Activated T-cell treated with anti-CD3 and anti-CD28 coated beads for 4 hours (primary cell): ENCODE data around the gene TRAF5.
A peak's percentile ranks its signal among the peaks of the same experiment; 100 is the strongest.
"Not testable (repeated sequence)": the region's sequence is repeated elsewhere in the genome, so short reads cannot be mapped to it uniquely, and the experiment has no call there.

Source experiments
- DNase-seq: peaks from one replicate; pipeline ENCODE4 v3.0.0-alpha.2; 2020

The TRAF5 gene

DNA sequence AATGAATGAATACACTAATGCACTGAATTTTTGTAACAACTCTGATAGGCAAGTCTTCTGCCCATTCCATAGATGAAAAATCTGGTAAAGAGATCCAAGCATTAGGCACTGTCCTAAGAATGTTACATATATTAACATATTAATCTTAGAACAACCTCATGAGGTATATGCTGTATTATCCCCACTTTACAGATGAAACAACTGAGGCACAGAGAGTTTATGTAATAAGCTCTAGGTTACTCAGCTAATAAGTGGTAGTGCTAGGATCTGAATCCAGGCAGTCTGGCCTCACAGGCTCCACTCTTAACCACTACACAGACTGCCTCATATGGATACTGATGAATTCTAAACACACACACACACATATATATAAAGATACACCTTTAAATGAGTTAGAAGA lies 52.8 kb downstream of the TRAF5 start:
- no peak for DNase-seq

DNA sequence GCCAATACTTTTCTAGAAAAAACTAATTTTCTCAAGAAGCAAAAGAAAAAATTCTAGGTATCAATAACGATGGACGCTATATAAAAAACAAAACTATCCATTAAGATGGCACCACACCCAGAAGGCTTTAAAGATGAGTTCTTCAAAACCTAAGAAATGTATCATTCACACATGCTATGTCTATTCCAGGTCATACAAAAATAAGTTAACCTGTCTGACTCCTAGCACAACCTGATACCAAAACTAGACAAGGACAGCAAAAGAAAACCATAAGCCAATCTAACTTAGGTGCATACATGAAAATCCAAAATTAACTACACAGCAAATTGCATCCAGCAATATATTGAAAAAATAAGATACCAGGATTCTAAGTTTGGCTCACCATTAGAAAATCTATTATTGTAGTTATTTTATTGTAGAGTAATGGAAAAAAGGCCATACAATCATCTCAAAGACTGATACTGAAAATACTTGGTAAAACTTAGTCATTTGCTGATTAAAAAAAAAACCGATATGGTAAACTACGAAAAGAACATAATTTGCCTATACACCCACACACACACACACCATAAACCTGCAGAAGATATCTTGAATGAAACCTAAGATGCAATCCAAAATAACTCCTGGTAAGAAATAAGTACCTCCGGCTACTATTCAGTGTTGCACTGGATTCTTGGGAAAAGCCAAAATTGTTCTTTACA lies 55.0 kb downstream of the TRAF5 start:
- DNase-seq: no peak

DNA sequence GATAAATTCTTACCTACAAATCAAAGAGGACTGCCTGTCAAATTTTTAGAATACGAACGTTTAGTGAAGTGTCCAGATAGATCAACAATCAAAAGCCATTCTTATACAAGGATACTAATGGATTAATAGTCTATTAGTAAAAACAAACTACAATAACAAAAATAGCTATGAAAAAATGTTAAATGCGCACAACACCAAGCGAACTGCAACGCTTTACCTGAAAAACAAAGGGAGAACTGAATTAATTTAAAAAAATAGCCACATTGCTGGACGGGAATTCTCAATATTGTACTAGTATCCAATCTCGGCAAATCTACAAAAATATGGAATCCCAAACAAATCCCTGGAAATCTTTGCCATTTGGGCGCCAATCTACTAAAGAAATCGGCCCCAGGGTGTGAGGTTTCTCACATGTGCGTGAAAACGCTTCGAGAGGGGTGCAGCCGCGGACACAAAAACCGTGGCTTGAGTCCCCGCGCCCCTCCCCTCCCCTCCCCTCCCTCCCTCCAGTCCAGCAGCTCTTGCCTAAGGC lies 55.6 kb downstream of the TRAF5 start:
- no peak for DNase-seq

- peak; percentile 66 for DNase-seq
These were observed 56.3 kb downstream of the TRAF5 start for GRCh38 chr1:211382714-211383480.

DNA sequence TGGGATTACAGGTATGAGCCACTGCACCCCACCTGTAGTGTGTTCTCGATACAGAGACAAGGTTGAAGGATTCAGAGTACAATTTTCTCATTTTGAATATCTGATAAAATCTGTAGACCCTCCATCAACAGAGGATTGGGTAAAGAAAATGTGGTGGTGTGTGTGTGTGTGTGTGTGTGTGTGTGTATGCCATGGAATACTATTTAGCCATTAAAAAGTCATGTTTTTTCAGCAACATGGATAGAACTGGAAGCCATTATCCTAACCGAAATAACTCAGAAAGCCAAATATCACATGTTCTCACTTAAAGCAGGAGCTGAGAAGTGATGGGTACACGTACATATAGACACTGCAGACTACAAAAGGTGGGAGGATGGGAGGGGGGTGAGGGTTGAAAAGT lies 57.9 kb downstream of the TRAF5 start:
- DNase-seq: no peak

GRCh38 chr1:211386921-211387320 lies 60.3 kb downstream of the TRAF5 start:
- no peak for DNase-seq

- DNase-seq: not testable (repeated sequence)
These were observed 64.2 kb downstream of the TRAF5 start for GRCh38 chr1:211390829-211391228.

DNA sequence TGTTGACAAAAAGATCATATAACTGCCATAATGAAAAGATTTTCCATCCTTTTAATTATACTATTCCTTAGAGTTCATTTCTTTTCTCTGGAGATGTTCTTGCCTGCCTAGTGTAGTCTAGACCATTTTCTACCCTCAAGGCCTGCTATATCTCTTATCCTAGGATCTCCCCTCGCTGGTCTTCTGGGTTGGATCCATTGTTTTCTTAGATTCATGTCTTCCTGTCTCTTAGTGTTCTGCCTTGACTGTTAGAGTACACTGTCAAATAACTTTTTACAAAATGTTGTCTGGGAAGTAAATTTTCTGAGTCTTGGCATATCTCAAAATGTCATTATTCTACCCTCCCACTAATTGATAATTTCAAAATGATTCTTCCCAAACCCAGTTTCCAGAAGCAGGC lies 66.6 kb downstream of the TRAF5 start:
- DNase-seq: no peak

GRCh38 chr1:211398266-211398930 lies 71.8 kb downstream of the TRAF5 start:
- DNase-seq: not testable (repeated sequence)

DNA sequence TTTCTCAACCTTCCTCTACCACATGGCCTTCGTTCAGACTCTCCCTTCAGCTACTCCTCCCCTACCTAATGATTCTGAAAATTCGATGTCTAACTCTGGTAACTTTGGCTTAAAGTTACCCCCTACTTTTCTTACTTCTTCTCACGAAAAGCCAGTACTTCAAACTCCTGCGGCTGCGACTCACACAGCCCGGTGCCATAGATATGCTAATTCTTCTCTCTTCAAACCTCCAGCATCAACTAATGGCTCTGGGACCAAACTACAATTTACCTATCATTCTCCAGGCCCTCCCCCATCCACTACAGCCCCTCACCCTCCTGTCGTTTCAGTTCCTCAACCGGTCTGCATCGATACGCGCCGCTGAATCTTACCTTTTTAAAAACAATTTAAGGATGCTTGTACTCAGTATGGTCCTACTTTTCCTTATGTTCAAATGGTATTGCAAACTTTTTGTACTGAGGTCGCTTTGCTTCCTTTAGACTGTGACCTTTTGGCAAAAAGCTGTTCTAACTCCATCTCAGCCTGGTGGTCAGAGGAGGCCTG lies 73.3 kb downstream of the TRAF5 start:
- DNase-seq: not testable (repeated sequence)

- not testable (repeated sequence) for DNase-seq
These were observed 75.1 kb downstream of the TRAF5 start for GRCh38 chr1:211401751-211402150.

DNA sequence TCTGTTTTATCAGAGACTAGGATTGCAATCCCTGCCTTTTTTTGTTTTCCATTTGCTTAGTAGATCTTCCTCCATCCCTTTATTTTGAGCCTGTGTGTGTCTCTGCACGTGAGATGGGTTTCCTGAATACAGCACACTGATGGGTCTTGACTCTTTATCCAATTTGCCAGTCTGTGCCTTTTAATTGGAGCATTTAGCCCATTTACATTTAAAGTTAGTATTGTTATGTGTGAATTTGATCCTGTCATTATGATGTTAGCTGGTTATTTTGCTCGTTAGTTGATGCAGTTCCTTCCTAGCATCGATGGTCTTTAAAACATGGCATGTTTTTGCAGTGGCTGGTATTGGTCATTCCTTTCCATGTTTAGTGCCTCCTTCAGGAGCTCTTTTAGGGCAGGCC lies 79.5 kb downstream of the TRAF5 start:
- DNase-seq: not testable (repeated sequence)

DNA sequence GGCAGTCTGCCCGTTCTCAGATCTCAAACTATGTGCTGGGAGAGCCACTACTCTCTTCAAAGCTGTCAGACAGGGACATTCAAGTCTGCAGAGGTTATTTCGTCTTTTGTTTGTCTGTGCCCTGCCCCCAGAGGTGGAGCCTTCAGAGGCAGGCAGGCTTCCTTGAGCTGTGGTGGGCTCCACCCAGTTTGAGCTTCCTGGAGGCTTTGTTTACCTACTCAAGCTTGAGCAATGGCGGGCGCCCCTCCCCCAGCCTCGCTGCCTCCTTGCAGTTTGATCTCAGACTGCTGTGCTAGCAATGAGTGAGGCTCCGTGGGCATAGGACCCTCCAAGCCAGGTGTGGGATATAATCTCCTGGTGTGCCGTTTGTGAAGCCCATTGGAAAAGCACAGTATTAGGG lies 81.1 kb downstream of the TRAF5 start:
- not testable (repeated sequence) for DNase-seq

DNA sequence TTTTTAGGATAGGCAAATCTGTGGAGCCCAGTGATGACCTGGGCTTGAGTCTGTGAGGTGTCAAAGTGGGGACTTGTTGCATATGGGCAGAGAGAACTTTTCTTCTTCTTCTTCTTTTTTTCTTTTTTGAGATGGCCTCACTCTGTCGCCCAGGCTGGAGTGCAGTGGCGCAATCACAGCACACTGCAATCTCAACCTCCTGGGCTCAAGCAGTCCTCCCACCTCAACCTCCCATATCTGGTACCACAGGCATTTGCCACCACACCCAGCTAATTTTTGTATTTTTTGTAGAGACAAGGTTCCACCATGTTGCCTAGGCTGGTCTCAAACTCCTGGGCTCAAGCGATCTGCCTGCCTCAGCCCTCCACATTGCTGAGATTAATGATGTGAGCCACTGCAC lies 85.0 kb downstream of the TRAF5 start:
- no peak for DNase-seq

GRCh38 chr1:211415700-211416099 lies 89.1 kb downstream of the TRAF5 start:
- DNase-seq: no peak

GRCh38 chr1:211416246-211416627 lies 89.6 kb downstream of the TRAF5 start:
- not testable (repeated sequence) for DNase-seq

DNA sequence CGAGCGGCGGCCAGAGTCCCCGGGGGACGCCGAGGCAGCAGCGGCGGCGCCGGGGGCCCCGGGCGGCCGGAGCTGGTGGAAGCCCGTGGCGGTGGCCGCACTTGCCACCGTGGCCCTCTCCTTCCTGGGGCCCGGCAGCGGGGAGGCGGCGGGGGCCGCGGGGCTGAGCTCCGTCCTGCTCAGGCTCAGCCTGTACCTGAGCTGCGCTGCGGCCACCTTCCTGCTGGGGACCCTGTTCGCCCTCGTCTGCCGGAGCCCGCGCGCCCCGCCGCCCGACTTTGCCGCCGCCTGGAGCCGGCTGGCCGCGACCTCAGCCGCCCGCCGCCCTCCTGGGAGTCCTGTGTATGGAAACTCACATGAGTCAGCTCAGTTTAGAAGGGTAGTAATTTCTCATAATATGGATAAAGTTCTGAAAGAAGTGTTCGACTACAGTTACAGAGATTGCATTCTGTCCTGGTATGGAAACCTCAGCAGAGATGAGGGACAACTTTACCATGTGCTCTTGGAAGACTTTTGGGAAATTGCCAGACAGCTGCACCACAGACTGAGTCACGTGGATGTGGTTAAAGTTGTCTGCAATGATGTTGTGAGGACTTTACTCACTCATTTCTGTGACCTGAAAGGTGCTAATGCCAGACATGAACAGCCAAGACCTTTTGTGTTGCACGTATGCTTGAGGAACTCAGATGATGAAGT lies 90.1 kb downstream of the TRAF5 start:
- DNase-seq: peak; percentile 24

DNA sequence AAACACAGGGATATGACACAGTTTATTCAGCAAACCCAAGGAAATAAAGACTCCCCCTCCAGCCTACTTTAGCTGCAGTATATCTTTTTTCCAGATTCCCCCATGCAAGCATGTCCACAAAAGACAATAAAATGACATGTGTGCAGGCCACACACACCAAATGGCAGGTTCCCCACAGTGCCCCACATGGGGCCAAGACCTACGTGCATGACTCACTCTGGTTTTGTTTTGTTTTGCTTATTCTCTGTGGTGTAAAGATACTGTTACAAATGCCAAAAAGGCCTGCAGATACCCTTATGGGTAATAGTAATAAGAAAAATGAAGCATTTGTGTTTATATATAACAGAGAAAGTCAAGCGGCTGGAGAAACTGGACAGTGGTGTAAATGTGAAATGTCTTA lies 93.8 kb downstream of the TRAF5 start:
- DNase-seq: no peak

GRCh38 chr1:211420845-211421454 lies 94.3 kb downstream of the TRAF5 start:
- DNase-seq: no peak

GRCh38 chr1:211424018-211424417 lies 97.4 kb downstream of the TRAF5 start:
- DNase-seq: no peak
